Subcutaneous adipose tissue (tissue), 4 donors: ENCODE data around the gene ADK. TPM values are rescaled to one million over a fixed set of nuclear protein-coding genes. Genes with fewer than 3 reads are reported as not detected.

Experiments used
- total RNA-seq, 4 donors: library from RNA; depleted of rRNA; stranded (reverse); fragments of >200 nt; gene quantifications; one replicate each; pipeline ENCODE4 v1.1.0, GENCODE V29; 2016
- TF ChIP-seq, protein P1 (sequence below): fragments of 450-650 bp; IDR thresholded peaks from one replicate; pipeline ENCODE4 v1.5.1; 2016; ENCODE audit warnings: low read depth, mild to moderate bottlenecking, control low read depth, antibody characterized with exemption, moderate library complexity

The ADK gene
- total RNA-seq, 4 donors from 2014 or later: 21.7 to 52.2 (median 38.8) TPM

DNA sequence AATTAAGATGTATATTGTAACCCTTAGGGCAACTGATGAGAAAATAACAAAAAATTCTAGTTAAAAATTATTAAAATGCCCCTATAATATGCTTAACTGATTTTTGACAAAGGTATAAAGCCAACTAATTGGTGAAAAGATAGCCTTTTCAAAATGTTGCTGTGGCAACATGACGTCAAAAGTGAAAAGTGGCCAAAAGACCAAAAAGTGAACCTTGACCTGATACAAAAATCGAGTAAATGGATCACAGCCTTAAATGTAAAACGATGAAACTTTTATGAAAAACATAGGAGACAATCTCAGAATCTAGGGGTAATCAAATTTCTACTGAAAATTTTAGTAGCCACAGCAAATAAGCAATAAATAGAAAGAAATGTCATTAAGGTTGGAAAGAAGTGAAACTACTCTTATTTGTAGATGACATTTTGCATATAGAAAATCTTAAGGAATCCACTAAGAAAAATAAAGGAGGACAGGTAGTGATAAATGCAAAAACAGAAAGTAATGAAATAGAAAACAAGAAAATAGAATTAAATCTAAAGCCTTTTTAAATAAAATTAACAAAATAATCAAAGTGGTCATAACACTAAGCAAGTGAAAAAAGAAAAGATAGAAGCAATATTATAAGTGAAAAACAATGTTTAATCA, 285.6 kb downstream of the ADK start:
- TF ChIP-seq, protein P1, sequence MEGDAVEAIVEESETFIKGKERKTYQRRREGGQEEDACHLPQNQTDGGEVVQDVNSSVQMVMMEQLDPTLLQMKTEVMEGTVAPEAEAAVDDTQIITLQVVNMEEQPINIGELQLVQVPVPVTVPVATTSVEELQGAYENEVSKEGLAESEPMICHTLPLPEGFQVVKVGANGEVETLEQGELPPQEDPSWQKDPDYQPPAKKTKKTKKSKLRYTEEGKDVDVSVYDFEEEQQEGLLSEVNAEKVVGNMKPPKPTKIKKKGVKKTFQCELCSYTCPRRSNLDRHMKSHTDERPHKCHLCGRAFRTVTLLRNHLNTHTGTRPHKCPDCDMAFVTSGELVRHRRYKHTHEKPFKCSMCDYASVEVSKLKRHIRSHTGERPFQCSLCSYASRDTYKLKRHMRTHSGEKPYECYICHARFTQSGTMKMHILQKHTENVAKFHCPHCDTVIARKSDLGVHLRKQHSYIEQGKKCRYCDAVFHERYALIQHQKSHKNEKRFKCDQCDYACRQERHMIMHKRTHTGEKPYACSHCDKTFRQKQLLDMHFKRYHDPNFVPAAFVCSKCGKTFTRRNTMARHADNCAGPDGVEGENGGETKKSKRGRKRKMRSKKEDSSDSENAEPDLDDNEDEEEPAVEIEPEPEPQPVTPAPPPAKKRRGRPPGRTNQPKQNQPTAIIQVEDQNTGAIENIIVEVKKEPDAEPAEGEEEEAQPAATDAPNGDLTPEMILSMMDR: no peak

DNA sequence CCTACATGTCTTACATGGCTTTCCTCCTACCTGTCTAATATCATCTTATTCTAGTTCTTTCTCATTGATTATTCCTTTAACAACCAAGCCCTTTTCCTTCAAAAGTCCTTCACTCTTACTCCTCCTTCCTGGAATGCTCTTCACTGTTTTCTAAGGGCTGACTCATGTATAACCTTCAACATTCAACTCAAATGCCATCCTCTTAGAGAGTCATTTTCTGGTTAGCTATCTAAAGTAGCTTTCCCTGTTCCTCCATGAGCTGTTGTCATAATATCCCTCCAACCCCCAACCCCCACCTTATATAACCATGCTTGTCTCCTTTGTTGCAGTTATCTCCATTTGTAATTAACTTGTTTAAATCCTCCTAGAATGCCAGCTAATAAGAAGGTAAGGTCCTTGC, 286.8 kb downstream of the ADK start:
- TF ChIP-seq, protein P1: no peak

DNA sequence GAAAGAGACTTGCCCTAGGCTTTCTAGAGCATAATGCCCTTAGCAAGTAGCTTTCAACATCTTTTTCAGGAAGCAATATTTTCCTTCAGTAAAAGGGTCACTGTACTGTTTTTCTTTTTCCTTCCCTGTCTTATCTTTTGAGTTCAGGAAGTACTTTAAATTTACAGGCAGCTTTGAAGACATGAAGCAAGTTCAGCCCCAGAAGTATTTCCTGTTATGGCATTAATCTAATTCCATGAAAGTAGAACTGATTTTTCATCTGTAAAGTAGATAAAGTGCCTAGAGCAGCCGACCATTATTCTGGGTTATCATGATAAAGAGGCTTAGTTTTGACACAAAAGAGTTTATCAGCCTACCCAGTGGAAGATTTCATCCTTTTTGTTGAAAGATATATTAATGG, 288.2 kb downstream of the ADK start:
- TF ChIP-seq, protein P1: no peak

DNA sequence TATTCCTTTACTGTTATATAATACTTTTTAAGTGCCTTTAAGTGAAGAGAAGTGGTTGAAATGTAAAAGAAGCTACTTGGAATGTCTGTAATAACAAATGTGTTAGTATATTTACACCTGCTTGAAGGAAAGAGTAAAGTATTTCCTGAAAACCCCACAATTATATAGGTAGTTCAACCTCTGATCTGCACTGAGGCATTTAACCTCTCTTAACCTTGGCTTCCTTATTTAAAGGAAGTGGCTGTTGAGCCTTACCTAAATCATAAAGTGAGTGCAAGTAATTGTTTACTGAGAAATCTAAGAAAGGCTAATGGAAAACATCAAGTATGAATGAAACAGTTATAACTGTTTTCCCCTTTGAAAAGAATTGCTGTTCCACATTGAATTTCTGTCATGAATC, 294.5 kb downstream of the ADK start:
- TF ChIP-seq, protein P1: no peak

DNA sequence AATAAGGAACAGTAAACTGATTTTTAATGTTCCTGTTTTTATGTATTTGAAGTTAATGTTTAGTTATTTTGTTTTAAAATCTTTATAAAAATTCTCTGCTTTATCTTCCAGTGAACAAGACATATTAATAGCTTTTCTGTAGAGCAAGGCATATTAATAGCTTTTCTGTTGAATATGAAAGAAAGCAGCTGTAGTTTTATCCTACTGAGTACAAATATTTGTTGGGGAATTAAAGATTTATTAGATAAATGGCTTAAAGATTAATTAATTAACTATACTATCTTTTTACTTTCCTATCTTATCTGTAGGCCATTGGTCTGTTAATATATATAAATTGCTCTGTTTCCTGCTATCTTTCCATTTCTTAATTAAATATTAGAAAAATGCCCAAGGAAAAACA, 299.6 kb downstream of the ADK start:
- TF ChIP-seq, protein P1: no peak

DNA sequence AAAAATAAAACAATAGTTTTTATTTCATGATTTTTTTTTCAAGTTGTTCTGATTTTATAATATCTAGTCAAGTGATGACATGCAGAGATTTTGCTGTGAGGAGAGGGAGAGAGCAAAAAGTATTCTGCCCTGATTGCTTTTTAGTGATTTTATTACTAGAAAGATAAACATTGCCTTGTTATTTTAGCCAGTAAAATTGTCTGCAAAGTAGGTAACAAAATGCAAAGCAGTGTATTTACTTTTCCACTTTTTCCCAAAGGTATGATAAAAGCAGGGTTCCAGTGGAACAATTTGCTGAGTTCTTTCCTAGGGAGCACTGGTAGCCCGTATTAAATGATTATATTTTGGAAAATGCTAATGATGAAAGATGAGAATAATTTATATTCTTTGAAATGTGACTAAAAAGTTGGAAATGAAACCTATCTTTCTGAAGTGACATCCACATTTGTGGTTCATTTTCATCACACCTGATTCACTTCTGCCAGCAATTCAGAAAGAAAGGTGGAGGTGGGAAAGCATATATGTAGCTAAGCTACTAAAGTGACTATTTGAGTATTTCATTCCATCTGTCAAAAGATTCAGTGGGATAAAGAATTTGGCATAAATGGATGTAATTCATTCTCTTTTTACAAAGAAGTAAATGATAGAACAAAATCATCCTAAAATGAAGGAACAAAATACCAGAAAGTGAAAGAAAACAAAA, 300.3 kb downstream of the ADK start:
- TF ChIP-seq, protein P1: no peak

DNA sequence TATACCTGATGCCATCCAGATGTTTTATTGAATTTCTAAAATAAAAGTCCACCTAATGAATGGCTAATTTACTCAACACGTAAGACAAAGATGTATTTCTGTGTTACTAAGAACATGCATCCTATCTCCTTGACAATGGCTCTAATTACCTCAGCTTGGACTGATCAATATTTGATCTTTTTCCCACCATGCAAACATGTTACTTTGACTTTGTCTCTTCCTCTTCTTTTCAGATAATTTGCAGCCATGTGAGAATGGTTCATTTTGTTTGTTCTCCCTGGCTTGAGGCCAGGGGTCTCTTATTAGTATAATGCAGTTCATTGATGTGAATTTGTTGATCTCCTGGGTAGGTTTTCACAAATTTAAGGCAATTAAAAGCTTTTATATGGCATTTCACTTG, 302.1 kb downstream of the ADK start:
- TF ChIP-seq, protein P1: no peak
